Right lobe of liver (tissue), 6 donors: ENCODE measurements around the gene PCSK4. TPM values are rescaled to one million over a fixed set of nuclear protein-coding genes. Genes with fewer than 3 reads are reported as not detected.

Experiments used
- ATAC-seq, 4 donors: fragments of 200-7000 bp; cut with Tn5 transposase; one replicate each; pipeline ENCODE4 v1.9.1; 2020; ENCODE audit warnings: mild to moderate bottlenecking in 4 of 4, moderate library complexity in 4 of 4
- DNase-seq, 3 donors: peaks; one replicate each; pipeline ENCODE4 v3.0.0-alpha.2; 2020
- H3K27ac ChIP-seq, 3 donors: fragments of 200-600 bp; one replicate each; pipeline ENCODE4 v1.8.0; 2022
- H3K27me3 ChIP-seq, 2 donors: fragments of 200-600 bp; one replicate each; pipeline ENCODE4 v1.8.0; 2022
- H3K36me3 ChIP-seq, 4 donors: fragments of 200-600 bp; sonication (generic) in 1 of 4; one replicate each; pipeline versions ENCODE4 v1.5.1 to v1.8.0; 2017 to 2022; ENCODE audit warnings: control low read depth in 1 of 4
- H3K4me1 ChIP-seq, 4 donors: fragments of 200-600 bp; sonication (generic) in 1 of 4; one replicate each; pipeline versions ENCODE4 v1.5.1 to v1.8.0; 2017 to 2022; ENCODE audit warnings: control low read depth in 1 of 4
- H3K4me3 ChIP-seq, 3 donors: fragments of 200-600 bp; one replicate each; pipeline ENCODE4 v1.8.0; 2022
- H3K9me3 ChIP-seq, 4 donors: fragments of 200-600 bp; sonication (generic) in 1 of 4; one replicate each; pipeline versions ENCODE4 v1.5.1 to v1.8.0; 2017 to 2022; ENCODE audit warnings: control low read depth in 1 of 4
- CTCF ChIP-seq, 4 donors: fragments of 200-600 bp in 3 of 4; fragments of 450-650 bp in 1 of 4; IDR thresholded peaks; one replicate each; pipeline versions ENCODE4 v1.5.1 to v1.8.0; 2016 to 2022; ENCODE audit warnings: antibody characterized with exemption in 4 of 4, mild to moderate bottlenecking in 2 of 4
- POLR2A ChIP-seq: fragments of 450-650 bp; IDR thresholded peaks from one replicate; pipeline ENCODE4 v1.6.1; 2017; ENCODE audit warnings: antibody characterized with exemption, mild to moderate bottlenecking
- WGBS: methylation state at CpG from one replicate; pipeline ENCODE4 v1.1.6; 2018; ENCODE audit warnings: low coverage, low lambda C conversion rate; ENCODE audit not compliant: insufficient coverage; ENCODE audit errors: missing lambda C conversion rate; 5-methylcytosine and 5-hydroxymethylcytosine counted together
- intact Hi-C, 2 donors: fragments of 100-400 bp; cut with DNase I; formaldehyde crosslinking; loops; one replicate each; pipeline versions ENCODE4 v1.11.2 to v1.14.1; 2022
- total RNA-seq, 6 experiments: library from RNA; depleted of rRNA in 2 of 6; stranded (reverse); fragments of >200 nt in 2 of 6; fragmentation: NEBNext Ultra II Directional in 3 of 6; extraction: Animal tissue kit (Norgen Biotek cat#: 25700) in 3 of 6; gene quantifications; one replicate each; pipeline versions ENCODE4 v1.1.0 to v1.2.4, GENCODE V29; 2016 to 2023
- donor health status: DM: no; HTN: yes; CAD: no.
- donor health status: DM: no; HTN: no; CAD: no.
- donor health status: DM: no; HTN: no; CAD: no.
- donor health status: DM: no; HTN: yes; CAD: no.
- donor health status: DM: no; HTN: yes; CAD: no.

Gene PCSK4
- total RNA-seq, 6 experiments from 2014 or later = 2.0 to 8.0 (median 3.6) TPM

GRCh38 chr19:1472231-1473084, 17.7 kb downstream of the PCSK4 start:
- peaks cover 0 to 40% (median 10%) of the 10 kb centered on the region in 4 donors for H3K4me1 ChIP-seq
- ATAC-seq (no peak), DNase-seq (peak in 1 of 3 donors; percentile 24)
- peaks cover 0 to 33% of the 10 kb centered on the region in 2 donors for H3K27me3 ChIP-seq
- TF ChIP-seq CTCF (IDR thresholded peaks at IDR 0.05) = no peak
- TF ChIP-seq POLR2A = no peak
- H3K36me3 ChIP-seq = no peaks in the 10 kb centered on the region
- H3K27ac ChIP-seq = no peak overlapping the region
- intact Hi-C loops = no loop called here
- H3K9me3 ChIP-seq = no peaks in the 10 kb centered on the region
- H3K4me3 ChIP-seq = no peak overlapping the region
- 36% methylated on average over 11 of the region's 44 CpGs for WGBS

GRCh38 chr19:1471515-1472160, 18.5 kb downstream of the PCSK4 start:
- WGBS = 40% methylated on average over 1 of the region's 24 CpGs
- H3K27ac ChIP-seq = no peak overlapping the region
- H3K4me3 ChIP-seq = no peak overlapping the region
- ATAC-seq = peak in 2 of 4 donors; percentile 9 to 33
- no peaks in the 10 kb centered on the region for H3K9me3 ChIP-seq
- H3K27me3 ChIP-seq = peaks cover 0 to 38% of the 10 kb centered on the region in 2 donors
- TF ChIP-seq POLR2A (no peak), CTCF (IDR thresholded peaks at IDR 0.05) (peak in 1 of 4 donors; percentile 7)
- H3K36me3 ChIP-seq = no peaks in the 10 kb centered on the region
- peaks cover 0 to 41% (median 10%) of the 10 kb centered on the region in 4 donors for H3K4me1 ChIP-seq
- intact Hi-C loops = no loop called here
- peak in 1 of 3 donors; percentile 22 for DNase-seq

GRCh38 chr19:1471010-1471514, 19.1 kb downstream of the PCSK4 start:
- 20% methylated on average over 10 of the region's 28 CpGs for WGBS
- peaks cover 0 to 46% (median 10%) of the 10 kb centered on the region in 4 donors for H3K4me1 ChIP-seq
- ATAC-seq (peak in 3 of 4 donors; percentile 9 to 15 (median 11)), DNase-seq (no peak)
- no peaks in the 10 kb centered on the region for H3K36me3 ChIP-seq
- no peak overlapping the region for H3K27ac ChIP-seq
- H3K9me3 ChIP-seq = no peaks in the 10 kb centered on the region
- H3K4me3 ChIP-seq = peak overlapping the region in 2 of 3 donors; percentile 3 to 33
- intact Hi-C loops = no loop called here
- no peak for TF ChIP-seq POLR2A
- no peak for TF ChIP-seq CTCF (IDR thresholded peaks at IDR 0.05)
- peaks cover 0 to 41% of the 10 kb centered on the region in 2 donors for H3K27me3 ChIP-seq

- Histone ChIP-seq H3K4me3 (peak overlapping the region; percentile 3 to 33 (median 18)), H3K4me1 (peaks cover 0 to 49% (median 10%) of the 10 kb centered on the region in 4 donors), H3K27ac (no peak overlapping the region), H3K9me3 (no peaks in the 10 kb centered on the region), H3K36me3 (no peaks in the 10 kb centered on the region), H3K27me3 (peaks cover 0 to 41% of the 10 kb centered on the region in 2 donors)
- intact Hi-C loops = no loop called here
- no CpG with 5 or more reads among the region's 67 CpGs for WGBS
- TF ChIP-seq CTCF (IDR thresholded peaks at IDR 0.05) (no peak), POLR2A (no peak)
- ATAC-seq (peak in 3 of 4 donors; percentile 38 to 50 (median 50)), DNase-seq (peak in 2 of 3 donors; percentile 51 to 56)
Measured at GRCh38 chr19:1470305-1471009, 19.7 kb downstream of the PCSK4 start.
